Glutamatergic neuron (in vitro differentiated cells): Measurements from ENCODE around the gene SLC5A10. TPM values are rescaled to one million over a fixed set of nuclear protein-coding genes. Genes with fewer than 3 reads are reported as not detected.
A peak's percentile ranks its signal among the peaks of the same experiment; 100 is the strongest.
"Not testable (repeated sequence)": the region's sequence is repeated elsewhere in the genome, so short reads cannot be mapped to it uniquely, and the experiment has no call there.

Experiments used
- DNase-seq: peaks from one replicate; pipeline ENCODE4 v3.0.0; 2022
- H3K27ac Mint-ChIP-seq: one replicate; pipeline ENCODE4 v1.8.0; 2020; ENCODE audit warnings: mild to moderate bottlenecking, mixed read lengths, inconsistent platforms; ENCODE audit not compliant: unreplicated experiment
- H3K27me3 Mint-ChIP-seq: one replicate; pipeline ENCODE4 v1.8.0; 2020; ENCODE audit warnings: mild to moderate bottlenecking, moderate library complexity, mixed read lengths, inconsistent platforms; ENCODE audit not compliant: unreplicated experiment
- H3K36me3 Mint-ChIP-seq: one replicate; pipeline ENCODE4 v1.8.0; 2020; ENCODE audit warnings: mild to moderate bottlenecking, mixed read lengths, inconsistent platforms; ENCODE audit not compliant: unreplicated experiment
- H3K4me1 Mint-ChIP-seq: one replicate; pipeline ENCODE4 v1.8.0; 2020; ENCODE audit warnings: mild to moderate bottlenecking, low read depth, mixed read lengths, inconsistent platforms; ENCODE audit not compliant: unreplicated experiment
- H3K4me3 Mint-ChIP-seq: one replicate; pipeline ENCODE4 v1.8.0; 2020; ENCODE audit warnings: mild to moderate bottlenecking, mixed read lengths, inconsistent platforms; ENCODE audit not compliant: unreplicated experiment
- H3K9me3 Mint-ChIP-seq: one replicate; pipeline ENCODE4 v1.8.0; 2020; ENCODE audit warnings: mild to moderate bottlenecking, moderate library complexity, mixed read lengths, inconsistent platforms; ENCODE audit not compliant: unreplicated experiment
- CTCF ChIP-seq: fragments of 200-600 bp; sonication (generic); IDR thresholded peaks from one replicate; pipeline ENCODE4 v1.5.0; 2021; ENCODE audit not compliant: partially characterized antibody, unreplicated experiment
- total RNA-seq: library from RNA; stranded (reverse); fragmentation: NEBNext Ultra II Directional; extraction: Animal tissue kit (Norgen Biotek cat#: 25700); gene quantifications from one replicate; pipeline ENCODE4 v1.2.1, GENCODE V29; 2021; ENCODE audit not compliant: unreplicated experiment

Gene SLC5A10
- total RNA-seq, 1 donor from 2014 or later = not detected

GRCh38 chr17:19018600-19018950 lies 66.6 kb downstream of the SLC5A10 start:
- Mint-ChIP-seq H3K27me3 (peaks cover 11% of the 10 kb centered on the region), H3K9me3 (peaks cover 7% of the 10 kb centered on the region), H3K36me3 (no peaks in the 10 kb centered on the region), H3K4me1 (peaks cover 6% of the 10 kb centered on the region), H3K27ac (no peak overlapping the region), H3K4me3 (no peak overlapping the region)
- peak; percentile 9 for DNase-seq
- no peak for TF ChIP-seq CTCF

GRCh38 chr17:19019041-19019941 lies 67.3 kb downstream of the SLC5A10 start:
- Mint-ChIP-seq H3K27me3 (peaks cover 11% of the 10 kb centered on the region), H3K27ac (no peak overlapping the region), H3K4me3 (no peak overlapping the region), H3K4me1 (peaks cover 6% of the 10 kb centered on the region), H3K36me3 (no peaks in the 10 kb centered on the region), H3K9me3 (peaks cover 5% of the 10 kb centered on the region)
- peak; percentile 54 for DNase-seq
- TF ChIP-seq CTCF = no peak

GRCh38 chr17:19020016-19020415 lies 68.1 kb downstream of the SLC5A10 start:
- H3K9me3 Mint-ChIP-seq = peaks cover 5% of the 10 kb centered on the region
- H3K4me1 Mint-ChIP-seq = peaks cover 8% of the 10 kb centered on the region
- no peaks in the 10 kb centered on the region for H3K36me3 Mint-ChIP-seq
- H3K27me3 Mint-ChIP-seq = peaks cover 14% of the 10 kb centered on the region
- DNase-seq = no peak
- H3K27ac Mint-ChIP-seq = no peak overlapping the region
- no peak overlapping the region for H3K4me3 Mint-ChIP-seq
- TF ChIP-seq CTCF = no peak

GRCh38 chr17:19021011-19021621 lies 69.2 kb downstream of the SLC5A10 start:
- H3K9me3 Mint-ChIP-seq, DNase-seq, H3K27ac Mint-ChIP-seq, H3K4me3 Mint-ChIP-seq, H3K36me3 Mint-ChIP-seq, H3K4me1 Mint-ChIP-seq, H3K27me3 Mint-ChIP-seq: not testable (repeated sequence)

GRCh38 chr17:19021622-19022083 lies 69.7 kb downstream of the SLC5A10 start:
- peaks cover 8% of the 10 kb centered on the region for H3K27me3 Mint-ChIP-seq
- H3K36me3 Mint-ChIP-seq = no peaks in the 10 kb centered on the region
- no peak overlapping the region for H3K27ac Mint-ChIP-seq
- TF ChIP-seq CTCF = no peak
- H3K9me3 Mint-ChIP-seq = peaks cover 5% of the 10 kb centered on the region
- H3K4me1 Mint-ChIP-seq = peaks cover 6% of the 10 kb centered on the region
- DNase-seq = no peak
- no peak overlapping the region for H3K4me3 Mint-ChIP-seq
